Measurements from ENCODE around the gene TIAM1. TPM values are rescaled to one million over a fixed set of nuclear protein-coding genes. Genes with fewer than 3 reads are reported as not detected.

TIAM1 gene
- total RNA-seq, 1 donor from 2014 or later, result 17.8 TPM

- Histone ChIP-seq H3K4me2 (ENCODE audit: low read length) (no peak overlapping the region), H3K9ac (ENCODE audit: low read length) (no peak overlapping the region), H3K27me3 (ENCODE audit: insufficient read depth, low read length) (no peaks in the 10 kb centered on the region), H3K36me3 (ENCODE audit: insufficient read depth, low read length) (no peaks in the 10 kb centered on the region), H4K20me1 (ENCODE audit: insufficient read depth, low read length) (peaks cover 12% of the 10 kb centered on the region), H2AFZ (ENCODE audit: low read depth, low read length) (no peak overlapping the region), H3K27ac (ENCODE audit: low read depth, low read length) (no peak overlapping the region), H3K4me1 (ENCODE audit: insufficient read depth, low read length) (peaks cover 16% of the 10 kb centered on the region), H3K4me3 (ENCODE audit: insufficient read depth, low read depth, low read length) (no peak overlapping the region), H3K9me3 (ENCODE audit: insufficient read depth, low read depth, low read length) (no peaks in the 10 kb centered on the region), H3K79me2 (ENCODE audit: insufficient read depth, low read length) (peaks cover 48% of the 10 kb centered on the region)
- no peak overlapping the region for H3K4me3 Mint-ChIP-seq (ENCODE audit: unreplicated experiment)
- H3K36me3 Mint-ChIP-seq (ENCODE audit: low read depth, unreplicated experiment), result no peaks in the 10 kb centered on the region
- no peak overlapping the region for H3K27ac Mint-ChIP-seq (ENCODE audit: unreplicated experiment)
- no peak for FAIRE-seq
- H3K27me3 Mint-ChIP-seq (ENCODE audit: low read depth, unreplicated experiment), result no peaks in the 10 kb centered on the region
- DNase-seq (ENCODE audit: low read depth), result no peak
- TF ChIP-seq EZH2 (IDR thresholded peaks at IDR 0.05; ENCODE audit: insufficient read depth, low read length) (no peak), CTCF (IDR thresholded peaks at IDR 0.05; ENCODE audit: insufficient read depth, low read depth, low read length) (no peak)
- H3K9me3 Mint-ChIP-seq (ENCODE audit: unreplicated experiment), result no peaks in the 10 kb centered on the region
- peaks cover 17% of the 10 kb centered on the region for H3K4me1 Mint-ChIP-seq (ENCODE audit: low read depth, unreplicated experiment)
Measured at GRCh38 chr21:31340942-31341487, 3.0 kb downstream of the TIAM1 start.

GRCh38 chr21:31340514-31340913, 3.5 kb downstream of the TIAM1 start:
- no peak overlapping the region for H3K4me3 Mint-ChIP-seq (ENCODE audit: unreplicated experiment)
- H3K9me3 Mint-ChIP-seq (ENCODE audit: unreplicated experiment), result no peaks in the 10 kb centered on the region
- H3K36me3 ChIP-seq (ENCODE audit: insufficient read depth, low read length), result no peaks in the 10 kb centered on the region
- H3K4me2 ChIP-seq (ENCODE audit: low read length), result no peak overlapping the region
- no peak for TF ChIP-seq EZH2 (IDR thresholded peaks at IDR 0.05; ENCODE audit: insufficient read depth, low read length)
- no peak for TF ChIP-seq CTCF (IDR thresholded peaks at IDR 0.05; ENCODE audit: insufficient read depth, low read depth, low read length)
- no peaks in the 10 kb centered on the region for H3K9me3 ChIP-seq (ENCODE audit: insufficient read depth, low read depth, low read length)
- H4K20me1 ChIP-seq (ENCODE audit: insufficient read depth, low read length), result peaks cover 12% of the 10 kb centered on the region
- DNase-seq (ENCODE audit: low read depth), result no peak
- H3K9ac ChIP-seq (ENCODE audit: low read length), result no peak overlapping the region
- no peak overlapping the region for H3K4me3 ChIP-seq (ENCODE audit: insufficient read depth, low read depth, low read length)
- H3K36me3 Mint-ChIP-seq (ENCODE audit: low read depth, unreplicated experiment), result no peaks in the 10 kb centered on the region
- peaks cover 48% of the 10 kb centered on the region for H3K79me2 ChIP-seq (ENCODE audit: insufficient read depth, low read length)
- no peak overlapping the region for H2AFZ ChIP-seq (ENCODE audit: low read depth, low read length)
- H3K4me1 Mint-ChIP-seq (ENCODE audit: low read depth, unreplicated experiment), result peaks cover 20% of the 10 kb centered on the region
- no peaks in the 10 kb centered on the region for H3K27me3 ChIP-seq (ENCODE audit: insufficient read depth, low read length)
- no peak overlapping the region for H3K27ac ChIP-seq (ENCODE audit: low read depth, low read length)
- H3K27ac Mint-ChIP-seq (ENCODE audit: unreplicated experiment), result no peak overlapping the region
- H3K27me3 Mint-ChIP-seq (ENCODE audit: low read depth, unreplicated experiment), result no peaks in the 10 kb centered on the region
- peaks cover 20% of the 10 kb centered on the region for H3K4me1 ChIP-seq (ENCODE audit: insufficient read depth, low read length)
- no peak for FAIRE-seq

- Histone ChIP-seq H4K20me1 (ENCODE audit: insufficient read depth, low read length) (peaks cover 12% of the 10 kb centered on the region), H3K9me3 (ENCODE audit: insufficient read depth, low read depth, low read length) (no peaks in the 10 kb centered on the region), H3K4me3 (ENCODE audit: insufficient read depth, low read depth, low read length) (no peak overlapping the region), H3K79me2 (ENCODE audit: insufficient read depth, low read length) (peaks cover 48% of the 10 kb centered on the region), H3K27me3 (ENCODE audit: insufficient read depth, low read length) (no peaks in the 10 kb centered on the region), H3K4me1 (ENCODE audit: insufficient read depth, low read length) (peaks cover 20% of the 10 kb centered on the region), H2AFZ (ENCODE audit: low read depth, low read length) (no peak overlapping the region), H3K4me2 (ENCODE audit: low read length) (no peak overlapping the region), H3K27ac (ENCODE audit: low read depth, low read length) (no peak overlapping the region), H3K36me3 (ENCODE audit: insufficient read depth, low read length) (no peaks in the 10 kb centered on the region), H3K9ac (ENCODE audit: low read length) (no peak overlapping the region)
- Mint-ChIP-seq H3K4me1 (ENCODE audit: low read depth, unreplicated experiment) (peaks cover 23% of the 10 kb centered on the region), H3K27me3 (ENCODE audit: low read depth, unreplicated experiment) (no peaks in the 10 kb centered on the region), H3K4me3 (ENCODE audit: unreplicated experiment) (no peak overlapping the region), H3K36me3 (ENCODE audit: low read depth, unreplicated experiment) (no peaks in the 10 kb centered on the region), H3K9me3 (ENCODE audit: unreplicated experiment) (no peaks in the 10 kb centered on the region), H3K27ac (ENCODE audit: unreplicated experiment) (no peak overlapping the region)
- TF ChIP-seq CTCF (IDR thresholded peaks at IDR 0.05; ENCODE audit: insufficient read depth, low read depth, low read length) (no peak), EZH2 (IDR thresholded peaks at IDR 0.05; ENCODE audit: insufficient read depth, low read length) (no peak)
- FAIRE-seq (no peak), DNase-seq (ENCODE audit: low read depth) (no peak)
Measured at GRCh38 chr21:31339721-31340120, 4.3 kb downstream of the TIAM1 start.
